ENCODE measurements around the gene TATDN3.
A peak's percentile ranks its signal among the peaks of the same experiment; 100 is the strongest.
"Not testable (repeated sequence)": the region's sequence is repeated elsewhere in the genome, so short reads cannot be mapped to it uniquely, and the experiment has no call there.

TATDN3 gene

DNA sequence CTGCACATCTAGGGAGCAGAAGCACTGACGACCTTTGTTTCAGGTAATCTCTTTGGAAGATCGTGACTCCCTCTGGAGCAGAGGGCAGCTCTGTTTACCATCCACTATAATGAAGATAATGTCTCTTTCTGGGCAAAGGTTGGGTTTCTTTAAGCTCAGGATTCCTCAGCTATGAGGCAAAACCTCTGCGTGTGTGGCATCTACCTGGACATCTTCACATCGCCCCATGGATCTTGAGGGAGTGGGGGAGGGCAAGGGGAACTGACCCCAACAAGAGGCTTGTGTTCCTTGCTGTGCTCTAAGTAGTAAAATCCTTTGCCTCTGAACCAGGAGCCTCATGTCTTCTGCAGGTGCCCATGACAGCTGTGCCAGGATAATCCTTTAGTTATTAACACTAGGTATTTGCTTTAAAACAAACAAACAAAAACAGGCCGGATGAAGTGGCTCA, 36.2 kb downstream of the TATDN3 start:
- no peak for DNase-seq (ENCODE audit: low spot score)

- DNase-seq (ENCODE audit: low spot score) = no peak
Observed at GRCh38 chr1:212828395-212828794, 36.7 kb downstream of the TATDN3 start.

DNA sequence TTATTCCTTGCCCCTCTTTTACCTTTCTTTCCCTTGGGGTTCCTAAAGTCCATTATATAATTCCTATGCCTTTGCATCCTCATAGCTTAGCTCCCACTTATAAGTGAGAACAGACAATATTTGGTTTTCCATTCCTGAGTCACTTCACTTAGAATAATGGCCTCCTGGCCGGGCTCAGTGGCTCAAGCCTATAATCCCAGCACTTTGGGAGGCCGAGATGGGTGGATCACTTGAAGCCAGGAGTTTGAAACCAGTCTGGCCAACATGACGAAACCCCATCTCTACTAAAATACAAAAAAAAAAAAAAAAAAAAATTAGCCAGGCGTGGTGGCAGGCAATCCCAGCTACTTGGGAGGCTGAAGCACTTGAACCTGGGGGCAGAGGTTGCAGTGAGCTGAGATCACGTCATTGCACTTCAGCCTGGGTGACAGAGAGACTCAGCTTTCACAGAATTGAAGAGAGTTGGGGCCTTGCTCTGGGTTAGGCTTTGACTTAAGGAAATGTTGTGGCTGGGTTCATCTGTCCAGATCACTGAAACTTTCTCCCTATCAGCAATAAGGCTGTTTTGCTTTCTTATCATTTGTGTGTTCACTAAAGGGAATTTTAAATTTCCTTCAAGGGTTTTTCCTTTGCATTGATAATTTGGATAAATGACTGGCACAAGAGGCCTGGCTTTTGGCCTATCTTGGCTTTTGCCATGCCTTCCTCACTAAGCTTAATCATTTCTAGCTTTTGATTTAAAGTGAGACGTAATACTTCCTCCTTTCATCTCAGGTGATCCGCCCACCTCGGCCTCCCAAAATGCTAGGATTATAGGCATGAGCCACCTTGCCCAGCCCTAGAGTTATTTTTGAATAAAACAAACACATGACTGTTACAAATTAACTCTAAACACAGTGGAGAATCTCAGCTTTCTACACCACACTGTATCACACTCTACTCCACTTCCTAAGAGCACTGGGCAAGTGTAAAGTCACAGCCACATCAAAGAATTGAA, 41.8 kb downstream of the TATDN3 start:
- DNase-seq (ENCODE audit: low spot score) = not testable (repeated sequence)

GRCh38 chr1:212838145-212838544, 46.5 kb downstream of the TATDN3 start:
- no peak for DNase-seq (ENCODE audit: low spot score)

- not testable (repeated sequence) for DNase-seq (ENCODE audit: low spot score)
Observed at GRCh38 chr1:212844521-212844920, 52.8 kb downstream of the TATDN3 start.

DNA sequence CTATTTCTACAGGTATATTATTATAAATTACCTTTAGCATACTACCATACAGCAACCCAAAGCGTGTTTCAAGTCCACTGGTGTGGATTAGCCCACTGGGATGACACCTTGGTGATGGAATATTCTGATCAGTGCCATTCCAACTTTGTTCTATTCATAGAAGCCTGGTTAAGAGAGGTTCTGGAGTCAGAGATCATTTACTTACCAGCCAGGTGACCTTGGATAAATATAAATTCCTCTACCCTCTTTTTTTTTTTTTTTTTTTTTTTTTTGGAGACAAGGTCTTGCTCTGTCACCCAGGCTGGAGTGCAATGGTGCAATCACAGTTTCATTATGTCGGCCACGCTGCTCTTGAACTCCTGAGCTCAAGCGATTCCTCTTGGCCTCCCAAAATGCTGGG, 55.9 kb downstream of the TATDN3 start, which contains the start of gene SPATA45:
Gene SPATA45 (minus strand): TSS at position 101 of the 400 bp plus-strand sequence. CDS start 11,500 bp downstream, outside the sequence.
- no peak for DNase-seq (ENCODE audit: low spot score)

DNA sequence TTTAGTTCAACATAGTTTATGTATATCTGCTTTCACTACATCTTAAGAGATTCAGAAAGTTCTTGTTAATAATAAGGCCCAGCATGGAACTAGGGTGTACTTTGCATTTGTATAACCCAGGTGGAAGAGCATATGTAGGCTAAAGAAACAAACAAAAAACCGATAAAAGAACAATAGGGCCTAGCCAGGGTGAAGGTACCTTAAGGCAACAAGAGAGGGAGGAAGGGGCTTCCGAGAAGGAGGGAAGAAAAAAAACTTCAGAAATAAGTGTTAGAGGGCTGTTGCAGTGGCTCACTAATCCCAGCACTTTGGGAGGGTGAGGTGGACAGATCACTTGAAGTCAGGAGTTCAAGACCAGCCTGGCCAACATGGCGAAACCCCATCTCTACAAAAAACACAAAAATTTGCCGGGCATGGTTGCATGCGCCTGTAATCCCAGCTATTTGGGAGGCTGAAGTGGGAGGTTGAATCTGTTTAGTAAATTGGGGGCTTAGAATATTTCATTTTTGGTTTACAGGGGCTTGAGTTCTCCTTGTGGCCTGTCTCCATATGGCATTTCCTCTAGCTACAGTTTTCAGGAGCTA, 60.5 kb downstream of the TATDN3 start:
- DNase-seq (ENCODE audit: low spot score) = no peak

DNA sequence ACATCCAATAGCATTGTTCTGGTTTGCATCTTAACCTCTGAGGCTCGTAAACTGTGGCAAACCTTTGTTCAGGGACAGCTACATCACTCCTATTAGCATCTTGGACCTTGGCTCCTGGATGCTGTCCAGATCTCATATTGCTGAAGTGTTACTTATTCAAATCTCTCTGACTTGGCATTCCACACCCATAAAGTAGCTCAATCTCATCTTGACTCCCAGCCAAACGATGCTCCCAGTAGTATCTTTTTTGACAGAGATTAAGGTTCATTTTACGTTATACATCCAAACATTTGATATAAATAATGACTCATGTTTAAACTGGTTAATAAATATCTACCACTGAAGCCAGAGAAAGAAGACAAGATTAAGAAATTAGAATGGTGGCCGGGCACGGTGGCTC, 62.0 kb downstream of the TATDN3 start:
- no peak for DNase-seq (ENCODE audit: low spot score)

DNA sequence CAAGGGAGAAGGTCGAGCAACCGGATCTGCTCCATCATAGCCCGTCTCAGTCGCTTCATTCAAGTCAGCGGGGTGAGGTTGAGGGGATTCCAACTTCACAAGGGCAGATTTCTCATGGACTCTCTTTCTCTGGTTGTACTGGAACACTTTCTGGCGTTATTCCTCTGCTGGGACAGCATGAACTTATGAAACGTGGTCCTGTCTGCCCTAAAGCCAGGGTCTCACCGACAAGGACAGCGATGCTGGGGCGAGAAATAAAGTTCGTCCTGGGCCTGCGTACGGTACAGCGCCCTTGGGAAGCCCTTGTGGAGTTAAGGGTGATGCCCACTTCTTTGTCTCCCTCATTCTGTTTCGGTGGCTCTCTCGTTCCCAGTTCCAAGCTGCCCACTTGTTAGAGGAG, 65.1 kb downstream of the TATDN3 start:
- no peak for DNase-seq (ENCODE audit: low spot score)

DNA sequence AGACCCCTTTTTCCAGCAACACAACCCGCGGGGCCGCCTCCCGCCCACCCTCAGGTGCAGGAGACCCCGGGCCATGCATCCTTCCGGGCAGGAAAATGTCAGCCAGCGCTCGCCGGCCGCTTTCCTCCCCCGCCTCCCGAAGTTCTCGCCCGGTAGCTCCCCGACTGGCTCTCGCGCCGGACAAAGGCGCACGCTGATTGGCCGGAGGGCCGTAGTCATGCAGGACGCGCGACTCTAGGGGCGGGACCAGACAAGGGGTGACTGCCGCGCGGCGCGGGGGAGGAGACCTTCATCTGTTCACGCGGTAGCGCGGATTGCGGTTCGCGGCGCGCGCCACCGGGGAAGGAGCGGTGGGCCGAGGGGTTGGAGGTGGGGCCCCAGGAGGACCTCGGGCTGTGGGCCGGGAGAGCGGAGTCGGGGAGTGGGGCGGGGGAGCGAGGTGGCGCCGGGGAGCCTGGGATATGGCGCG, 66.3 kb downstream of the TATDN3 start, which contains the start of gene FLVCR1:
Gene FLVCR1 (plus strand): TSS at position 284 of the 469 bp plus-strand sequence. CDS start 178 bp downstream, at position 462.
- DNase-seq (ENCODE audit: low spot score) = peak; percentile 96

DNA sequence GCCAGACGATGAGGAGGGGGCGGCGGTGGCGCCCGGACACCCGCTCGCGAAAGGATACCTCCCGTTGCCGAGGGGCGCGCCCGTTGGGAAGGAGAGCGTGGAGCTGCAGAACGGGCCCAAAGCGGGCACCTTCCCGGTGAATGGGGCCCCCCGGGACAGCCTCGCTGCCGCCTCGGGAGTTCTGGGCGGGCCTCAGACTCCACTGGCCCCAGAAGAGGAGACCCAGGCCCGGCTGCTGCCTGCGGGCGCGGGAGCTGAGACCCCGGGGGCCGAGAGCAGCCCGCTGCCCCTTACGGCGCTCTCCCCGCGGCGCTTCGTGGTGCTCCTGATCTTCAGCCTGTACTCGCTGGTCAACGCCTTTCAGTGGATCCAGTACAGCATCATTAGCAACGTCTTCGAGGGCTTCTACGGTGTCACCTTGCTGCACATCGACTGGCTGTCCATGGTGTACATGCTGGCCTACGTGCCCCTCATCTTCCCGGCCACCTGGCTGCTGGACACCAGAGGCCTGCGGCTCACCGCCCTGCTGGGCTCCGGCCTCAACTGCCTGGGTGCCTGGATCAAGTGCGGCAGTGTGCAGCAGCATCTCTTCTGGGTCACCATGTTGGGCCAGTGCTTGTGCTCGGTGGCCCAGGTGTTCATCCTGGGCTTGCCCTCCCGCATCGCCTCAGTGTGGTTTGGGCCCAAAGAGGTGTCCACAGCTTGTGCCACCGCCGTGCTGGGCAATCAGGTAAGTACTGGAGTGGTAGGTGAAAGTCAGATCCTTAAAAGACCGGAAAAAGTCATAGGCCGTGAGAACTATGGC, 67.0 kb downstream of the TATDN3 start:
- DNase-seq (ENCODE audit: low spot score) = peak; percentile 56

- peak; percentile 9 for DNase-seq (ENCODE audit: low spot score)
Observed at GRCh38 chr1:212860713-212861581, 69.3 kb downstream of the TATDN3 start.

DNA sequence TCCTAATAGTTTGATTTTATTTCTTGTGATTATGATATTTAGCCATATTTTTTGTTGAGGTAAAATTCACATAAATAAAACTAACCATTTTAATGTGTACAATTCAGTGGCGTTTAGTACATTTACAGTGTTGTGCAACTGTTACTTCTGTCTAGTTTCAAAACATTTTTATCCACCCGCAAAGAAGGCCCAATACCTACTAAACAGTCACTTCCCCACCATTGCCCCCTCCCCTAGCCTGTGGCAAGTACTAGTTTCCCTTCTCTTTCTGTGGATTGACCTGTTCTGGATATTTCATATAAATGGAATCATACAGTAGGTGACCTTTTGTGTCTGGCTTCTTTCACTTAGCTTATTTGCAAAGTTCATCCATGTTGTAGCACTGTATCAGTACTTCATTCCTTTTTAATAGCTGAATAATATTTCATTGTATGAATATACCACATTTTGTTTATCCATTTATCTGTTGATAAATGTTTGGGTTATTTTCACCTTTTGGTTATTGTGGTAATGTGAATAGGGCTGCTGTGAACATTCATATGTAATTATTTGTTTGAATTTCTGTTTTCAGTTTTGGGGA, 70.5 kb downstream of the TATDN3 start:
- no peak for DNase-seq (ENCODE audit: low spot score)

GRCh38 chr1:212863345-212863744, 71.7 kb downstream of the TATDN3 start:
- not testable (repeated sequence) for DNase-seq (ENCODE audit: low spot score)

DNA sequence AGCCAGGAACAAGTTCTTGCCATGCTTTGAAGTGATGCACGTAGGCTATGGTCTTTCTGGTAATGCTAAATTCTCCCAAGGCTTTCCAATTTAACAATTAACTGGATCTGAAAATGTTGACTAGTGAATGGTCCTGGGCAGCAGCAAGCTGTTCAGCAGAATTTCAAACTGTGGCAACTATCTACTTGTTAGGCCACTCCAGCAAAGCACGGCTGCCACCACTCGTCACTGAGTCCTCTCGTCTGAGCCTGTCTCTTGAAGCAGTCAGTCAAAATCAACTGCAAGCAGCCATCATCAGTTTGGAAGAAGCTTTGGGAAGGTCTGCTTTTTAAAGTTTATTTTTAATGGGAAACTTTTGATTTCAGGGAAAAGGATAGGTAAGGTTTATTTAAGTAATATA, 72.5 kb downstream of the TATDN3 start:
- peak; percentile 46 for DNase-seq (ENCODE audit: low spot score)

Measured in cerebellar cortex (tissue), 1 donor.